ENCODE data around the gene SLC40A1. TPM values are rescaled to one million over a fixed set of nuclear protein-coding genes. Genes with fewer than 3 reads are reported as not detected.

SLC40A1 gene
- total RNA-seq, 1 donor from 2014 or later: 43.0 TPM

GRCh38 chr2:189566046-189566445, 14.5 kb downstream of the SLC40A1 start:
- no peak for DNase-seq

- DNase-seq: no peak
Measured at GRCh38 chr2:189561371-189562038, 19.1 kb downstream of the SLC40A1 start.

DNA sequence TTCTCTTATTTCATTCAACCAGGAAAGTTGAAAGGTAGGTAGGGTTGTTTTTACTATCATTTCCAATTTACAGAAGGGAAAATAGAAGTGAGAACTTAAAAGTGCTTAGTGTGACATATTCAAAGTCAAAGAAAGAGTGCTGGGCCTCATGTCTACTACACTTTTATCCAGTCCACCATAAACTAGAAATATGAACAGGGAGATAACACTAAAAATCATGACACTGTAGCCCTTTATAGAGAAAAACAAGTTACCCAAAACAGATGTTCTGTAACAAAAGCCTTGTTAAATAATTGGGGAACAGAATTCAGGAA, 20.4 kb downstream of the SLC40A1 start:
- no peak for DNase-seq

DNA sequence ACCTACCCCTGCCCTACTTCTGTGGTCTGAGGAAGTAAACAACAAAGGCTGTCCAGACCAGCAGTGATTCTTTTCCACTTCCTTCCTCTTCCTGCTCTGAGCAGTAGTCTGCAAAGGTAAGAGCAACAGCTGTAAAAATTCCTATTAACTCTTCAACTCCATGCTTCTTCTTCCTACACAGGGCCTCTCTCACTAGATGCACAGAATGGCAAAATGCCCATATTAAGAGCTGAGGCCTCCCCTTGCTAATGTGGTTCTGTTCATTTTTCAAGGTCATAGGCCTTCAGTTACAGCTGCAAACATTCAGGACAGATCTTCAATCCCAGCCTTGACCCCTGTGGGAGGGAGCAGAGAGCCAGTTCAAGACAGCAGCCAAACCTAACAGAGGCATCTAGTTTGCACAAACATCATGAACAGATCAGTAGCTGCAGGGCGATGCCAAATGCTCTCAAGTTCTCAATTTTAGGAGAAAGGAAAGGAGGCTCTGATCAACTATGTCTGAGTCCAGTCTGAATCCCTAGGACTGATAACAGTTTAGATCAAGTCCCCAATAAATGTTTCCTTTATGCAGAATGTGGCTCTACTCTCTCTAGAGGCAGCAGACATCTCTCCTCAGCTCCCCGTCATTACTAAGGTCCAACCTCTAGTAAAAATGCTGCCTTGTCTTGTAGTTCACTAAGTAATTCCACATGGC, 20.9 kb downstream of the SLC40A1 start:
- DNase-seq: no peak

- DNase-seq: no peak
Measured at GRCh38 chr2:189558516-189559272, 21.9 kb downstream of the SLC40A1 start.

DNA sequence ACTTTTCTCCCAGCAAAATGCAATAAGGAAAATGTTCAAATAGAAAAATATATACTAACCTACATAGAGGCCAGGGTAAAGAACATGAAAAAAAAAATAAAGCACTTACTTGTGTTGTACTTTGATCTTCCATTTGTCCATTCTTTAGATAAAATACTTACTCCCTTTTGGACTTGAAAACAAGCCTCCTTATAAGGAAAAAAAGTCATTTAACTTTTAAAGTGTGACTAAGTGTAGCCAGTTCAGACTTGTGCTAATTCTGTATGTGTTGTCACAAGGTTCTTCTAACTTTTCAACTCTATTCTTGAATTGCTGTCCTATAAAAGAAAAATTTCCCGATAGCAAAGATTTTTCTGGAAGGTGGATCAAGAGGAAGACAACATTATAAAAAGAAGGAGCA, 23.2 kb downstream of the SLC40A1 start:
- no peak for DNase-seq

- no peak for DNase-seq
Measured at GRCh38 chr2:189556526-189556925, 24.1 kb downstream of the SLC40A1 start.

DNA sequence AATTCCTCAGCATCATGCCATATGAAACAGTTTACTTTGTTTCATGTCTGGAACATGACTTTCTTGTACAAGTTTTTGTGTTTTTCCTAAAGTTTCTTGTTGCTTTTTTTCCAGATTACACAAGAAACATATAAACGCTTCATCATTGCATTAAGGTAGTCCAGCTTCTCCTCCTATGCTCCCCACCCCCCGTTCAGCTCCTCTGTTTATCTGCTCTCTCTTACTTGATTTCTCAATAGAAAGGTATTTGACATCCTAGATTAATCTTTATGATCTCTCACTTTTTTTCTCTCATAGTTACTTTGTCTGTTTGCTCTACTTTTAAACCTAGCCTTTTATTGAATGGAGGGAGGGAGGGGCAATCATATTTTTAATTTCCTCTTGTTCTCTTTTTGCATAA, 25.4 kb downstream of the SLC40A1 start:
- no peak for DNase-seq

- no peak for DNase-seq
Measured at GRCh38 chr2:189553504-189554088, 27.0 kb downstream of the SLC40A1 start.

DNA sequence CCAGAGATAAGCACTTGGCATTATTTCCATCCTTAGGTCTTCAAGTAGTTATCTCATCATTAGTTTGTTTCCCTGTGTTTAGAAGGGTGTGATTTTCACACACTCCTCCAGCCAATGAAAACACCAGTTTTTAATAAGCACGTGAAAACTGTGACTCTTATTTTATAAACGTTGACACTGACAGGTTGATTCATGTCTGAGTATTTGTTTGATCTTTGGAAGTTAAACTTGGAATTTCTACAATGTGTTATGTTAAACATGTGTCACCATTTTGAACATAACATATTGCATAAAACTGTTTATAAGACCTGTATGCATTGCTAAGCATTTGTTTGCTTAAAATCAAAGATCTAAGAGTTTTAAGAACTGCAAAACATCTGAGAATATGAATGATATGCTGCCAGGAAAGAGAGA, 27.6 kb downstream of the SLC40A1 start:
- no peak for DNase-seq

GRCh38 chr2:189552334-189552990, 28.1 kb downstream of the SLC40A1 start:
- DNase-seq: no peak

DNA sequence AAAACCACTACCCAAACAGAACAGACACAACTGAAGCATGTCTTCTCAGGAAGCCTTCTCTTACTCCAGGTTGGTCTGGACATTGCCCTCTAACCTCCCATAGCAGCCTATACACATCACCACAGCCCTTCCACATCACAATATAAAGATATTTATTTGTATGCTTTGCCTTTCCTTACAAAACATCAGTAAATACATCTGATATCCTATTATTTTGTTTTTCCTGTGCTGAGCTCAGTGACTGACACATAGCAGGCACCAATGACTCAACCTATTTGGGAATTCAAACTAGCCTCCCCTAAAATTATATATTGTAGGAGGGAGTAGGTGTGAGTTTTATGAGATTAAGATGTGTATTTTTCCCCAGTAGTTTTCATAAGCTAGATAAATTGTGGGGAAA, 28.8 kb downstream of the SLC40A1 start:
- no peak for DNase-seq

- DNase-seq: no peak
Measured at GRCh38 chr2:189549449-189549832, 31.1 kb downstream of the SLC40A1 start.

- no peak for DNase-seq
Measured at GRCh38 chr2:189548666-189549448, 31.7 kb downstream of the SLC40A1 start.

DNA sequence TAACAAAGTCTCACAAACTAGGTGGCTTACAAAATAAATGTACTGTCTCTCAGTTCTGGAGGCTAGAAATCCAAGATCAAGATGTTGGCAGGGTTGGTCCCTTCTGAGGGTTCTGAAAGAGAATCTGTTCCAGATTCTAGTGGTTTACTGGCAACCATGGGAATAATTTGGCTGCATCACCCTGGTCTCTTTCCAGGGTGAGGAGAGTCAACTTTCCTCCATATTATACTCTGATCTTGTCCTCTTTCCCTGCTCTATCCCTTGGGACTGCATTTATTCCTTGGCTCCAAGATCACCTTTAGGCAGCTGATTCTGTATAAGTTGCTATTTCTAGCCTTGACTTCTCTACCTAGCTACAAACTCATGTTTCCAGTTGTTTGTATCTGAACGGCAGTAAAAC, 35.2 kb downstream of the SLC40A1 start:
- DNase-seq: no peak

- DNase-seq: no peak
Measured at GRCh38 chr2:189544318-189545042, 36.1 kb downstream of the SLC40A1 start.

GRCh38 chr2:189543367-189543766, 37.2 kb downstream of the SLC40A1 start:
- DNase-seq: no peak

DNA sequence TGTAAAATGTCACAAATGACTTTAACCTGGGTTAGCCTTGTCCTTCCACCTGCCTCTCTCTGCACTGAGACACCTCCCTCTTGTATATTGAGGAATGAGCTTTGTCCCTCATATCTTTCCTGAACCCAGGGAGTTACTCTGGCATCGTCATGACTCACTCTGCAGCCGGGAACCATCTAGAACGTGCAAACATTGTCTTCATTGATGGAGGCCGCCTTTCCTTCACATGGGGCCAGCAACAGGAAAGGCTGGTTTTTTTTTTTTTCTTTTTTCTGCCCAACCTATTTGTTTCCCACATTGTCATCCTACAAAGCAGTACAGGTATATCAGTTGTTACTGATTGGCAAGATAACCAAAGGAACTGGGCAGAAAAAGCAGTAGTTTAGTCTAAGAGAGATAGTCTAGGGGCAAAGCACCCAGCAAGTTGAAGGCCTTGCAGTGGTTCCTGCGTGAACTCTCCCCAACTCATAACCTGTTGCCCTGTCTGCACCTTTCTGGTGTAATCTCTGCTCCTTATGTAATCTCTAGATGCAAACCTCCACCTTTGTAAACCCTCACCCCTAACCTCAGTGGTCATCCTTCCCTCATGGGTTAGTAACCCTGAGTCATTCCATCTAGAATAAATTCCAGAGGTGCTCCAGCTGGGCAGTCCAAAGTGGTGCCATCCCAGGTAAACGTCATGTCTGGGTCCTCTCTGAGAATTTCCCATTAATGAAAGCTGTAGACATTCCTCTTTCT, 38.3 kb downstream of the SLC40A1 start:
- DNase-seq: no peak

DNA sequence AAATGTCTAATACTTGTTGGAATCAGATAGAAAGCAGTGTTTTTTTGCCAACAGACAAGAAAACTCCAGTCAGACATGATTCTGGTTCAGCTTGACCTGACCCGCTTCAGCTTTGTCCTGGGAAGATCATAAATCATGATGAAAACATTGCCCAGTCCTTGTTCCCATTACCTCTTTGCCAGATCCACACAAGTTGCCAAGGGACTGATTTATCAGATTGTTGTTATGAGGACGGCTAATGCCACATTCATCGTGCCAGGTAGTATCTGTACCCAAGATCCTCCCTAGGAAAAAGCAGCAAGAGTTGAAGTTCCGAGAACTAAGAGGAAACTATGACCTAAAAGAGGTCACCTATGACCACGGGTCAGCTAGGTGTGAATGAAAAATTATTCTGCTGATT, 39.0 kb downstream of the SLC40A1 start:
- no peak for DNase-seq

- no peak for DNase-seq
Measured at GRCh38 chr2:189540551-189540950, 40.0 kb downstream of the SLC40A1 start.
